ENCODE measurements around the gene ZNF791. TPM values are rescaled to one million over a fixed set of nuclear protein-coding genes. Genes with fewer than 3 reads are reported as not detected.
A peak's percentile ranks its signal among the peaks of the same experiment; 100 is the strongest.

The ZNF791 gene
- total and polyA plus RNA-seq, 2 of the 13 experiments (the other 11 are each of a cell fraction or from before 2014, with no cell fraction given) = 12.8 to 17.4 TPM

- TF ChIP-seq ZNF574 (CRISPR knock-in tag; IDR thresholded peaks at IDR 0.05) = peak; percentile 82
- peak; percentile 70; the same call in 1 of the 2 replicates for TF ChIP-seq CSRNP1 (CRISPR knock-in tag; IDR thresholded peaks at IDR 0.05)
- no peak for TF ChIP-seq XBP1 (CRISPR knock-in tag; IDR thresholded peaks at IDR 0.05)
- TF ChIP-seq ZNF841 (CRISPR knock-in tag; IDR thresholded peaks at IDR 0.05; ENCODE audit: borderline replicate concordance) = 0 out of 2 replicates have a peak, but pooled peaks have one; percentile 65
- TF ChIP-seq ZNF605 (CRISPR knock-in tag; IDR thresholded peaks at IDR 0.05) = peak; percentile 51; the same call in 1 of the 2 replicates
These were observed 70.6 kb downstream of the ZNF791 start, which contains the start of gene DHPS (continued) for GRCh38 chr19:12681074-12681987.

Other genes starting within 250 kb of the ZNF791 start
- gene ZNF442, start 245.2 kb upstream of the ZNF791 start, total RNA-seq (2016; rRNA removed; fragmentation: Illumina TruSeq; extraction: Trizol) = 6.0 and 8.6 TPM in 2 replicates
- 0.57 and 1.0 TPM in 2 replicates for gene ZNF442, start 245.2 kb upstream of the ZNF791 start, polyA plus RNA-seq (2011; rRNA removed)
- gene ZNF799, start 209.6 kb upstream of the ZNF791 start, total RNA-seq (2016; rRNA removed; fragmentation: Illumina TruSeq; extraction: Trizol) = 17.9 and 27.0 TPM in 2 replicates
- gene ZNF799, start 209.6 kb upstream of the ZNF791 start, polyA plus RNA-seq (2011; rRNA removed) = 4.7 and 7.7 TPM in 2 replicates
- gene ZNF443, start 169.9 kb upstream of the ZNF791 start, total RNA-seq (2016; rRNA removed; fragmentation: Illumina TruSeq; extraction: Trizol) = 19.0 and 24.2 TPM in 2 replicates
- gene ZNF443, start 169.9 kb upstream of the ZNF791 start, polyA plus RNA-seq (2011; rRNA removed) = 3.5 and 3.6 TPM in 2 replicates
- 3.9 and 4.7 TPM in 2 replicates for gene ZNF709, start 126.1 kb upstream of the ZNF791 start, total RNA-seq (2016; rRNA removed; fragmentation: Illumina TruSeq; extraction: Trizol)
- gene ZNF709, start 126.1 kb upstream of the ZNF791 start, polyA plus RNA-seq (2011; rRNA removed) = 1.0 and 1.5 TPM in 2 replicates
- gene ZNF564, start 59.4 kb upstream of the ZNF791 start, total RNA-seq (2016; rRNA removed; fragmentation: Illumina TruSeq; extraction: Trizol) = 11.1 and 11.2 TPM in 2 replicates
- gene ZNF564, start 59.4 kb upstream of the ZNF791 start, polyA plus RNA-seq (2011; rRNA removed) = 2.3 and 2.4 TPM in 2 replicates
- 2.9 and 5.2 TPM in 2 replicates for gene ZNF490, start 107 bp upstream of the ZNF791 start, total RNA-seq (2016; rRNA removed; fragmentation: Illumina TruSeq; extraction: Trizol)
- 1.2 and 1.3 TPM in 2 replicates for gene ZNF490, start 107 bp upstream of the ZNF791 start, polyA plus RNA-seq (2011; rRNA removed)
- gene MAN2B1, start 55.8 kb downstream of the ZNF791 start, total RNA-seq (2016; rRNA removed; fragmentation: Illumina TruSeq; extraction: Trizol) = 10.8 and 23.8 TPM in 2 replicates
- 23.6 and 31.8 TPM in 2 replicates for gene MAN2B1, start 55.8 kb downstream of the ZNF791 start, polyA plus RNA-seq (2011; rRNA removed)
- gene WDR83, start 55.9 kb downstream of the ZNF791 start, total RNA-seq (2016; rRNA removed; fragmentation: Illumina TruSeq; extraction: Trizol) = 9.9 and 10.7 TPM in 2 replicates
- gene WDR83, start 55.9 kb downstream of the ZNF791 start, polyA plus RNA-seq (2011; rRNA removed) = 4.5 and 5.4 TPM in 2 replicates
- 34.8 and 43.3 TPM in 2 replicates for gene DHPS, start 71.0 kb downstream of the ZNF791 start, total RNA-seq (2016; rRNA removed; fragmentation: Illumina TruSeq; extraction: Trizol)
- gene DHPS, start 71.0 kb downstream of the ZNF791 start, polyA plus RNA-seq (2011; rRNA removed) = 84.3 and 84.6 TPM in 2 replicates
- gene GNG14, start 77.1 kb downstream of the ZNF791 start, total RNA-seq (2016; rRNA removed; fragmentation: Illumina TruSeq; extraction: Trizol) = not detected in 2 replicates
- gene GNG14, start 77.1 kb downstream of the ZNF791 start, polyA plus RNA-seq (2011; rRNA removed) = not detected in 2 replicates
- gene FBXW9, start 85.7 kb downstream of the ZNF791 start, total RNA-seq (2016; rRNA removed; fragmentation: Illumina TruSeq; extraction: Trizol) = 4.6 and 6.1 TPM in 2 replicates
- 5.7 and 7.0 TPM in 2 replicates for gene FBXW9, start 85.7 kb downstream of the ZNF791 start, polyA plus RNA-seq (2011; rRNA removed)
- gene TNPO2, start 113.0 kb downstream of the ZNF791 start, total RNA-seq (2016; rRNA removed; fragmentation: Illumina TruSeq; extraction: Trizol) = 31.7 and 33.6 TPM in 2 replicates
- gene TNPO2, start 113.0 kb downstream of the ZNF791 start, polyA plus RNA-seq (2011; rRNA removed) = 61.0 and 76.1 TPM in 2 replicates
- gene TRIR, start 123.8 kb downstream of the ZNF791 start, total RNA-seq (2016; rRNA removed; fragmentation: Illumina TruSeq; extraction: Trizol) = 159 and 179 TPM in 2 replicates
- gene TRIR, start 123.8 kb downstream of the ZNF791 start, polyA plus RNA-seq (2011; rRNA removed) = 160 and 166 TPM in 2 replicates
- 51.5 and 57.7 TPM in 2 replicates for gene GET3, start 126.6 kb downstream of the ZNF791 start, total RNA-seq (2016; rRNA removed; fragmentation: Illumina TruSeq; extraction: Trizol)
- 59.4 and 67.5 TPM in 2 replicates for gene GET3, start 126.6 kb downstream of the ZNF791 start, polyA plus RNA-seq (2011; rRNA removed)
- not detected in 2 replicates for gene BEST2, start 140.9 kb downstream of the ZNF791 start, total RNA-seq (2016; rRNA removed; fragmentation: Illumina TruSeq; extraction: Trizol)
- gene BEST2, start 140.9 kb downstream of the ZNF791 start, polyA plus RNA-seq (2011; rRNA removed) = not detected in 2 replicates
- gene HOOK2, start 164.6 kb downstream of the ZNF791 start, total RNA-seq (2016; rRNA removed; fragmentation: Illumina TruSeq; extraction: Trizol) = 7.3 and 12.9 TPM in 2 replicates
- 9.2 and 11.1 TPM in 2 replicates for gene HOOK2, start 164.6 kb downstream of the ZNF791 start, polyA plus RNA-seq (2011; rRNA removed)
- 4.9 and 7.7 TPM in 2 replicates for gene JUNB, start 180.6 kb downstream of the ZNF791 start, total RNA-seq (2016; rRNA removed; fragmentation: Illumina TruSeq; extraction: Trizol)
- 8.2 and 15.9 TPM in 2 replicates for gene JUNB, start 180.6 kb downstream of the ZNF791 start, polyA plus RNA-seq (2011; rRNA removed)
- 381 and 425 TPM in 2 replicates for gene PRDX2, start 190.9 kb downstream of the ZNF791 start, total RNA-seq (2016; rRNA removed; fragmentation: Illumina TruSeq; extraction: Trizol)
- 218 and 238 TPM in 2 replicates for gene PRDX2, start 190.9 kb downstream of the ZNF791 start, polyA plus RNA-seq (2011; rRNA removed)
- gene THSD8, start 191.1 kb downstream of the ZNF791 start, total RNA-seq (2016; rRNA removed; fragmentation: Illumina TruSeq; extraction: Trizol) = 14.9 and 23.5 TPM in 2 replicates
- 4.8 and 5.2 TPM in 2 replicates for gene THSD8, start 191.1 kb downstream of the ZNF791 start, polyA plus RNA-seq (2011; rRNA removed)
- 35.8 and 44.0 TPM in 2 replicates for gene RNASEH2A, start 195.7 kb downstream of the ZNF791 start, total RNA-seq (2016; rRNA removed; fragmentation: Illumina TruSeq; extraction: Trizol)
- 18.4 and 25.1 TPM in 2 replicates for gene RNASEH2A, start 195.7 kb downstream of the ZNF791 start, polyA plus RNA-seq (2011; rRNA removed)
- gene RTBDN, start 223.7 kb downstream of the ZNF791 start, total RNA-seq (2016; rRNA removed; fragmentation: Illumina TruSeq; extraction: Trizol) = 0.27 TPM in 1 of 2 replicates, not detected in the other
- 0.35 and 0.48 TPM in 2 replicates for gene RTBDN, start 223.7 kb downstream of the ZNF791 start, polyA plus RNA-seq (2011; rRNA removed)
- 0.27 and 0.73 TPM in 2 replicates for gene MAST1, start 227.6 kb downstream of the ZNF791 start, total RNA-seq (2016; rRNA removed; fragmentation: Illumina TruSeq; extraction: Trizol)
- gene MAST1, start 227.6 kb downstream of the ZNF791 start, polyA plus RNA-seq (2011; rRNA removed) = 4.7 and 5.6 TPM in 2 replicates